Neural progenitor cell (in vitro differentiated cells): ENCODE measurements around the gene NANOGP8.

Experiments used
- EZH2 ChIP-seq: fragments of 200-600 bp; sonication (generic); IDR thresholded peaks from 2 replicates; pipeline ENCODE4 v1.6.1; 2017; ENCODE audit warnings: antibody characterized with exemption, mild to moderate bottlenecking, moderate library complexity
- TF ChIP-seq, protein P1 (sequence below): fragments of 200-600 bp; sonication (generic); IDR thresholded peaks from 2 replicates; pipeline ENCODE4 v1.5.1; 2017; ENCODE audit warnings: antibody characterized with exemption, mild to moderate bottlenecking

DNA sequence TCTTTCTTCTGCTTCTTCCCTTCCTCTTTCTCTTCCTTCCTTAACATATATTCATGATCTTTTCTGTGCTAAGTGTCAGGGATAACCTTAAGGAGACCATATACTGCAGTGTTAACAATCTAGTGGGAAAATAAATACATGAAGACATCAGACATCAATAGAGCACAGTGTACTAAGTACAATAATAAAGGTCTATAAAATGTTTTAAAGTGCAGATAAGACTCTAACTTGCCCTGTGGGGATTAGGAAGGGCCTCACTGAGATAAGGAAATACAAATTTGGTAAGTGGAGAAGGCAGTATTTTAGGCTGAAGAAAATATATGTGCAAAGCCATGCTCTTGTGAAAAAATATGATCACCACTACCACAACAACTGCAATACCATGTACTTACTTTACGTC lies 49.2 kb upstream of the NANOGP8 start:
- TF ChIP-seq, protein P1, sequence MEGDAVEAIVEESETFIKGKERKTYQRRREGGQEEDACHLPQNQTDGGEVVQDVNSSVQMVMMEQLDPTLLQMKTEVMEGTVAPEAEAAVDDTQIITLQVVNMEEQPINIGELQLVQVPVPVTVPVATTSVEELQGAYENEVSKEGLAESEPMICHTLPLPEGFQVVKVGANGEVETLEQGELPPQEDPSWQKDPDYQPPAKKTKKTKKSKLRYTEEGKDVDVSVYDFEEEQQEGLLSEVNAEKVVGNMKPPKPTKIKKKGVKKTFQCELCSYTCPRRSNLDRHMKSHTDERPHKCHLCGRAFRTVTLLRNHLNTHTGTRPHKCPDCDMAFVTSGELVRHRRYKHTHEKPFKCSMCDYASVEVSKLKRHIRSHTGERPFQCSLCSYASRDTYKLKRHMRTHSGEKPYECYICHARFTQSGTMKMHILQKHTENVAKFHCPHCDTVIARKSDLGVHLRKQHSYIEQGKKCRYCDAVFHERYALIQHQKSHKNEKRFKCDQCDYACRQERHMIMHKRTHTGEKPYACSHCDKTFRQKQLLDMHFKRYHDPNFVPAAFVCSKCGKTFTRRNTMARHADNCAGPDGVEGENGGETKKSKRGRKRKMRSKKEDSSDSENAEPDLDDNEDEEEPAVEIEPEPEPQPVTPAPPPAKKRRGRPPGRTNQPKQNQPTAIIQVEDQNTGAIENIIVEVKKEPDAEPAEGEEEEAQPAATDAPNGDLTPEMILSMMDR, result no peak
- TF ChIP-seq EZH2, result no peak
